Liver (tissue), 3 donors: Measurements from ENCODE around the gene CELF2.

ENCODE experiments used
- HNF4A ChIP-seq, 2 donors: conservative IDR thresholded peaks; 2 replicates each; pipeline ENCODE4 v1.6.1; 2016; ENCODE audit warnings: antibody characterized with exemption in 2 of 2, mild to moderate bottlenecking in 2 of 2
- HNF4G ChIP-seq: IDR thresholded peaks from 2 replicates; pipeline ENCODE4 v1.6.1; 2016; ENCODE audit warnings: antibody characterized with exemption
- RAD21 ChIP-seq, 2 donors: IDR thresholded peaks; 2 replicates each; pipeline ENCODE4 v1.6.1; 2016; ENCODE audit warnings: antibody characterized with exemption in 2 of 2, mild to moderate bottlenecking in 2 of 2
- SP1 ChIP-seq: IDR thresholded peaks from 2 replicates; pipeline ENCODE4 v1.6.1; 2018; ENCODE audit warnings: antibody characterized with exemption, mild to moderate bottlenecking
- TAF1 ChIP-seq: conservative IDR thresholded peaks from 2 replicates; pipeline ENCODE4 v1.6.1; 2016; ENCODE audit warnings: antibody characterized with exemption, mild to moderate bottlenecking
- TF ChIP-seq, protein P1 (sequence below): fragments of 150-350 bp; IDR thresholded peaks from 2 replicates; pipeline ENCODE4 v1.5.1; 2017; ENCODE audit warnings: improper control_type of control experiment, low read depth, low read length; ENCODE audit not compliant: missing input control
- TF ChIP-seq, protein P2 (sequence below): IDR thresholded peaks from 2 replicates; pipeline ENCODE4 v1.6.1; 2016; ENCODE audit warnings: antibody characterized with exemption
- donor health status: healthy.
- donor health status: healthy.

DNA sequence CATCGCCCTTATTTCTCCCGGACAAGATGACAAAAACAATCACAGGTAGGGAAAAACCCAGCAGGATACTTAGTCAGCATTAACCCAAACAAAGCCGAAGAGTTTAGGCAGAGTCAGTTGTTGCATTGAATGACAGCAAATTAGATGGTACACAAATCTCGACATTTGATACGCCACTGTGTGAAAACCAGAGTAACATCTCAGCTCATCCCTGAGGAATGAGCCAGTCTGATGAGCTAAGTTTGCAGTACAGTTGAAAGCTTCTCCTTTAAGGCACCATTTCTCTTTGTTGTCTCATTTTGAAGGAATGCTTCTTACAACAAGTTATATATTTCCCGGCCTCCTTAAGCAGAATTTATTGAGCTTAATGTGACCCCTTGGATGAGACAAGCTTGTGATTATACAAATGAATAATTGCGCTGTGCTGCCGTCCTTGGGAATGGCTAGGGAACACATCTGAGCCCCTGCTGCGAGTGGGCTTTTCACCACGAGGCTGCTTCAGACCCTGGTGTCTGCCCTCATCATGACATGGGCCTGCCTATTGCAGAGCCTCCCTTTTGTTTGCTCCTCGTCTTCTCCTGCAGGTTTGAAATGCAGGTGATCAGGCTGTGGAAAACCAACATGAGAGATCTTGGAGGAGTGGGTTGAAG lies 137.3 kb downstream of the CELF2 start:
- TF ChIP-seq, protein P1, sequence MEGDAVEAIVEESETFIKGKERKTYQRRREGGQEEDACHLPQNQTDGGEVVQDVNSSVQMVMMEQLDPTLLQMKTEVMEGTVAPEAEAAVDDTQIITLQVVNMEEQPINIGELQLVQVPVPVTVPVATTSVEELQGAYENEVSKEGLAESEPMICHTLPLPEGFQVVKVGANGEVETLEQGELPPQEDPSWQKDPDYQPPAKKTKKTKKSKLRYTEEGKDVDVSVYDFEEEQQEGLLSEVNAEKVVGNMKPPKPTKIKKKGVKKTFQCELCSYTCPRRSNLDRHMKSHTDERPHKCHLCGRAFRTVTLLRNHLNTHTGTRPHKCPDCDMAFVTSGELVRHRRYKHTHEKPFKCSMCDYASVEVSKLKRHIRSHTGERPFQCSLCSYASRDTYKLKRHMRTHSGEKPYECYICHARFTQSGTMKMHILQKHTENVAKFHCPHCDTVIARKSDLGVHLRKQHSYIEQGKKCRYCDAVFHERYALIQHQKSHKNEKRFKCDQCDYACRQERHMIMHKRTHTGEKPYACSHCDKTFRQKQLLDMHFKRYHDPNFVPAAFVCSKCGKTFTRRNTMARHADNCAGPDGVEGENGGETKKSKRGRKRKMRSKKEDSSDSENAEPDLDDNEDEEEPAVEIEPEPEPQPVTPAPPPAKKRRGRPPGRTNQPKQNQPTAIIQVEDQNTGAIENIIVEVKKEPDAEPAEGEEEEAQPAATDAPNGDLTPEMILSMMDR = no peak
- TF ChIP-seq RAD21 (IDR thresholded peaks at IDR 0.05) (no peak), SP1 (no peak), TAF1 (no peak), HNF4A (conservative IDR thresholded peaks at IDR 0.05) (no peak), HNF4G (no peak)
- TF ChIP-seq, protein P2, sequence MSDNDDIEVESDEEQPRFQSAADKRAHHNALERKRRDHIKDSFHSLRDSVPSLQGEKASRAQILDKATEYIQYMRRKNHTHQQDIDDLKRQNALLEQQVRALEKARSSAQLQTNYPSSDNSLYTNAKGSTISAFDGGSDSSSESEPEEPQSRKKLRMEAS = no peak
